Measurements from ENCODE around the gene LMCD1. TPM values are rescaled to one million over a fixed set of nuclear protein-coding genes. Genes with fewer than 3 reads are reported as not detected.

LMCD1 gene
- total RNA-seq, 1 donor from 2014 or later: 35.0 TPM

Other genes with a start within 250 kb of the LMCD1 start
- gene SSUH2, start 143.0 kb downstream of the LMCD1 start, total RNA-seq: 0.52 TPM
- gene CAV3, start 232.0 kb downstream of the LMCD1 start, total RNA-seq: 222 TPM